ENCODE measurements around the gene BRSK1.

The BRSK1 gene

GRCh38 chr19:55283548-55284377 is at the start of gene BRSK1:
BRSK1 (plus strand) TSS chr19:55283997; CDS start chr19:55284443, 446 bp downstream.
- DNase-seq = no peak

GRCh38 chr19:55238030-55238429 is 45.8 kb upstream of the BRSK1 start:
- DNase-seq = no peak

- no peak for DNase-seq
These were observed 44.8 kb upstream of the BRSK1 start for GRCh38 chr19:55239004-55239403.

- no peak for DNase-seq
These were observed 43.1 kb upstream of the BRSK1 start for GRCh38 chr19:55240713-55241020.

- DNase-seq = no peak
These were observed 42.5 kb upstream of the BRSK1 start for GRCh38 chr19:55241143-55241934.

GRCh38 chr19:55241935-55242464 is 41.8 kb upstream of the BRSK1 start:
- DNase-seq = no peak

- no peak for DNase-seq
These were observed 41.3 kb upstream of the BRSK1 start for GRCh38 chr19:55242517-55242916.

GRCh38 chr19:55244004-55244680 is 39.7 kb upstream of the BRSK1 start:
- DNase-seq = no peak

- DNase-seq = no peak
These were observed 38.4 kb upstream of the BRSK1 start for GRCh38 chr19:55245236-55245904.

- DNase-seq = no peak
These were observed 37.0 kb upstream of the BRSK1 start for GRCh38 chr19:55246462-55247451.

- DNase-seq = no peak
These were observed 36.1 kb upstream of the BRSK1 start for GRCh38 chr19:55247621-55248099.

- no peak for DNase-seq
These were observed 35.6 kb upstream of the BRSK1 start for GRCh38 chr19:55248166-55248675.

GRCh38 chr19:55248704-55249103 is 35.1 kb upstream of the BRSK1 start:
- no peak for DNase-seq

- no peak for DNase-seq
These were observed 34.0 kb upstream of the BRSK1 start for GRCh38 chr19:55249841-55250240.

- no peak for DNase-seq
These were observed 33.3 kb upstream of the BRSK1 start for GRCh38 chr19:55250262-55251036.

GRCh38 chr19:55251341-55252081 is 32.3 kb upstream of the BRSK1 start:
- DNase-seq = no peak

GRCh38 chr19:55252760-55253663 is 30.8 kb upstream of the BRSK1 start:
- DNase-seq = no peak

- DNase-seq = no peak
These were observed 29.8 kb upstream of the BRSK1 start for GRCh38 chr19:55253842-55254624.
